HepG2 (cell line): ENCODE data around the gene ZNF500. TPM values are rescaled to one million over a fixed set of nuclear protein-coding genes. Genes with fewer than 3 reads are reported as not detected.

Experiments used
- GABPA ChIP-seq, 2 experiments: IDR thresholded peaks; 2 replicates each; pipeline ENCODE4 v1.6.1; 2011 to 2016; ENCODE audit warnings: low read depth in 2 of 2, low read length in 1 of 2, missing biosample characterization in 1 of 2, missing genetic modification characterization in 1 of 2
- GLMP ChIP-seq: sonication (generic); formaldehyde crosslinking; IDR thresholded peaks from 2 replicates; pipeline ENCODE4 v1.9.0; 2021; ENCODE audit warnings: missing genetic modification reagents, mild to moderate bottlenecking, borderline replicate concordance
- HMGA1 ChIP-seq: sonication (generic); formaldehyde crosslinking; conservative IDR thresholded peaks from 2 replicates; pipeline ENCODE4 v1.4.0; 2020; ENCODE audit warnings: missing genetic modification reagents
- MAFF ChIP-seq: IDR thresholded peaks from 2 replicates; pipeline ENCODE4 v1.6.1; 2011; ENCODE audit warnings: low read depth, low read length, improper control_type of control experiment
- PAWR ChIP-seq: sonication (generic); formaldehyde crosslinking; IDR thresholded peaks from 2 replicates; pipeline ENCODE4 v1.4.0; 2020; ENCODE audit warnings: missing genetic modification reagents, mild to moderate bottlenecking, borderline replicate concordance
- PRDM4 ChIP-seq: sonication (generic); formaldehyde crosslinking; IDR thresholded peaks from 2 replicates; pipeline ENCODE4 v1.9.0; 2021; ENCODE audit warnings: missing genetic modification reagents, borderline replicate concordance
- RFXAP ChIP-seq: sonication (generic); formaldehyde crosslinking; IDR thresholded peaks from 2 replicates; pipeline ENCODE4 v1.4.0; 2020; ENCODE audit warnings: missing genetic modification reagents, borderline replicate concordance
- RXRB ChIP-seq: IDR thresholded peaks from 2 replicates; pipeline ENCODE4 v1.6.1; 2016; ENCODE audit warnings: borderline replicate concordance, missing genetic modification reagents, missing compliant biosample characterization
- TBL1XR1 ChIP-seq: fragments of 150-350 bp; IDR thresholded peaks from 2 replicates; pipeline ENCODE4 v1.6.1; 2014; ENCODE audit warnings: borderline replicate concordance, low read length; ENCODE audit not compliant: partially characterized antibody
- ZBTB4 ChIP-seq: sonication (generic); formaldehyde crosslinking; IDR thresholded peaks from 2 replicates; pipeline ENCODE4 v1.4.0; 2020; ENCODE audit warnings: missing genetic modification reagents, mild to moderate bottlenecking, borderline replicate concordance
- ZNF18 ChIP-seq: sonication (generic); formaldehyde crosslinking; IDR thresholded peaks from 2 replicates; pipeline ENCODE4 v1.8.0; 2022; ENCODE audit warnings: mild to moderate bottlenecking, missing genetic modification reagents; ENCODE audit not compliant: insufficient replicate concordance
- ZNF280B ChIP-seq: sonication (generic); formaldehyde crosslinking; IDR thresholded peaks from 2 replicates; pipeline ENCODE4 v1.5.0; 2020; ENCODE audit warnings: missing genetic modification reagents, mild to moderate bottlenecking, borderline replicate concordance
- ZNF574 ChIP-seq: sonication (generic); formaldehyde crosslinking; IDR thresholded peaks from 2 replicates; pipeline ENCODE4 v1.4.0; 2020; ENCODE audit warnings: missing genetic modification reagents
- ZNF746 ChIP-seq: sonication (generic); formaldehyde crosslinking; IDR thresholded peaks from 2 replicates; pipeline ENCODE4 v1.8.0; 2022; ENCODE audit warnings: mild to moderate bottlenecking, missing genetic modification reagents
- ZZZ3 ChIP-seq: sonication (generic); formaldehyde crosslinking; IDR thresholded peaks from 2 replicates; pipeline ENCODE4 v1.4.0; 2020; ENCODE audit warnings: missing genetic modification reagents, mild to moderate bottlenecking, borderline replicate concordance
- polyA plus RNA-seq, 8 experiments: library from polyadenylated mRNA; depleted of rRNA in 3 of 8; stranded (reverse) in 7 of 8; unstranded in 1 of 8; fragments of >200 nt; fragmentation: Illumina TruSeq in 4 of 8; extraction: Trizol in 4 of 8; gene quantifications; 2 replicates each; pipeline versions ENCODE4 v1.2.1 to v1.2.3, GENCODE V29; 2011 to 2016; ENCODE audit warnings: low read depth in 4 of 8, missing spikeins in 1 of 8, mixed read lengths in 1 of 8; ENCODE audit not compliant: insufficient read depth in 1 of 8
- total RNA-seq, 5 experiments: library from RNA; depleted of rRNA; stranded (reverse); fragments of >200 nt; fragmentation: Illumina TruSeq; extraction: Trizol; gene quantifications; 2 replicates each; pipeline ENCODE4 v1.2.3, GENCODE V29; 2016; ENCODE audit warnings: low read depth in 1 of 5

ZNF500 gene
- total and polyA plus RNA-seq, 2 of the 13 experiments (the other 11 are each of a cell fraction or from before 2014, with no cell fraction given), result 6.1 to 12.2 TPM

GRCh38 chr16:4733747-4734062 lies 33.3 kb downstream of the ZNF500 start (continued):
- no peak for TF ChIP-seq GLMP (CRISPR knock-in tag)
- no peak for TF ChIP-seq TBL1XR1
- TF ChIP-seq ZZZ3, result no peak
- no peak for TF ChIP-seq PRDM4
- no peak for TF ChIP-seq MAFF
- TF ChIP-seq PAWR, result no peak
- TF ChIP-seq ZNF280B (CRISPR knock-in tag), result 0 out of 2 replicates have a peak, but pooled peaks have one; percentile 17
- TF ChIP-seq RFXAP (CRISPR knock-in tag), result no peak
- 0 out of 2 replicates have a peak, but pooled peaks have one; percentile 43 for TF ChIP-seq ZNF746
- TF ChIP-seq RXRB, result no peak
- TF ChIP-seq ZNF574 (CRISPR knock-in tag), result no peak
- peak; percentile 52 for TF ChIP-seq ZNF18 (CRISPR knock-in tag)
- no peak for TF ChIP-seq GABPA (IDR thresholded peaks at IDR 0.05; ENCODE audit: low read depth, low read length)
- TF ChIP-seq GABPA (CRISPR knock-in tag; IDR thresholded peaks at IDR 0.05; ENCODE audit: low read depth), result no peak
- TF ChIP-seq HMGA1, result no peak
- peak; percentile 4; the same call in 1 of the 2 replicates for TF ChIP-seq ZBTB4
